Cerebellar cortex (tissue), 1 donor: ENCODE measurements around the gene FAM241A.
"Not testable (repeated sequence)": the region's sequence is repeated elsewhere in the genome, so short reads cannot be mapped to it uniquely, and the experiment has no call there.

ENCODE experiments used
- DNase-seq: peaks from one replicate; pipeline ENCODE4 v3.0.0-alpha.2; 2015; ENCODE audit warnings: low spot score

Gene FAM241A

GRCh38 chr4:112173593-112174558, 28.6 kb downstream of the FAM241A start:
- DNase-seq, result no peak

- no peak for DNase-seq
These were observed 30.6 kb downstream of the FAM241A start for GRCh38 chr4:112175840-112176239.

GRCh38 chr4:112176596-112176995, 31.3 kb downstream of the FAM241A start:
- no peak for DNase-seq

- DNase-seq, result not testable (repeated sequence)
These were observed 33.5 kb downstream of the FAM241A start for GRCh38 chr4:112178741-112179140.

GRCh38 chr4:112181358-112182000, 36.2 kb downstream of the FAM241A start:
- no peak for DNase-seq

- DNase-seq, result no peak
These were observed 37.4 kb downstream of the FAM241A start for GRCh38 chr4:112182604-112183003.

GRCh38 chr4:112183252-112183651, 38.0 kb downstream of the FAM241A start:
- DNase-seq, result no peak

GRCh38 chr4:112184438-112184837, 39.2 kb downstream of the FAM241A start:
- no peak for DNase-seq

GRCh38 chr4:112185334-112185733, 40.1 kb downstream of the FAM241A start:
- DNase-seq, result no peak

- DNase-seq, result no peak
These were observed 40.8 kb downstream of the FAM241A start for GRCh38 chr4:112185740-112186670.

- DNase-seq, result no peak
These were observed 44.5 kb downstream of the FAM241A start for GRCh38 chr4:112189754-112190153.

GRCh38 chr4:112190684-112191083, 45.4 kb downstream of the FAM241A start:
- no peak for DNase-seq

GRCh38 chr4:112196461-112196860, 51.2 kb downstream of the FAM241A start:
- no peak for DNase-seq

GRCh38 chr4:112199041-112199440, 53.8 kb downstream of the FAM241A start:
- DNase-seq, result no peak

GRCh38 chr4:112201915-112202505, 56.8 kb downstream of the FAM241A start:
- DNase-seq, result no peak

GRCh38 chr4:112203593-112203992, 58.3 kb downstream of the FAM241A start:
- no peak for DNase-seq

- DNase-seq, result no peak
These were observed 61.2 kb downstream of the FAM241A start for GRCh38 chr4:112206431-112206830.

GRCh38 chr4:112208137-112209095, 63.2 kb downstream of the FAM241A start:
- DNase-seq, result not testable (repeated sequence)

GRCh38 chr4:112210777-112211176, 65.5 kb downstream of the FAM241A start:
- no peak for DNase-seq

- DNase-seq, result no peak
These were observed 67.8 kb downstream of the FAM241A start for GRCh38 chr4:112213091-112213490.
